ENCODE measurements around the gene MYOCOS.

MYOCOS gene, protein sequence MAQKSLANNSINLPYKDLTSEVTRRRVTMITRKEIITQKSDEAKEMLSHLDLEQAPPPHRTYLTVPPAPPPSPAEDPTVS

DNA sequence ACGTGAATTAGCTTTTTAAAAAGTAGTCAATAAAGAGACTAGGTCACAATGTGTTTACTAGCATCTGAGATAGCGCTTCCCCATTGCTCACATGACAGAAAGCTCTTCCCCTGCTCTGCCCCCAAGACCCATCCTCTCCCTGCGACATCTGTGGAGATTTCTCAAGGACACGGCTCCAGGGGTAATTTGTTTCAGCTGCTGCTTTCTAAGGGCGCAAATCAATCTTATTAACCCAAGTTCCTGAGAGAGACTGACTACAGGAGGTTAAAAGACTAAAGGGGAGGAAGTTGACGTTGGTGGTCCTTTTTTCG lies at the start of gene MYOCOS:
Gene MYOCOS (plus strand): TSS at position 92 of the 311 bp plus-strand sequence. CDS start 1,641 bp downstream, outside the sequence.
- DNase-seq (ENCODE audit: extremely low spot score), result no peak
- ChIA-PET CTCF (no interaction called here), POLR2A (no interaction called here)
- TF ChIP-seq LEF1 (IDR thresholded peaks at IDR 0.05; ENCODE audit: borderline replicate concordance) (no peak), SP1 (IDR thresholded peaks at IDR 0.05) (no peak), BHLHE40 (IDR thresholded peaks at IDR 0.05; ENCODE audit: borderline replicate concordance) (no peak), CTBP1 (IDR thresholded peaks at IDR 0.05; ENCODE audit: borderline replicate concordance) (no peak)

DNA sequence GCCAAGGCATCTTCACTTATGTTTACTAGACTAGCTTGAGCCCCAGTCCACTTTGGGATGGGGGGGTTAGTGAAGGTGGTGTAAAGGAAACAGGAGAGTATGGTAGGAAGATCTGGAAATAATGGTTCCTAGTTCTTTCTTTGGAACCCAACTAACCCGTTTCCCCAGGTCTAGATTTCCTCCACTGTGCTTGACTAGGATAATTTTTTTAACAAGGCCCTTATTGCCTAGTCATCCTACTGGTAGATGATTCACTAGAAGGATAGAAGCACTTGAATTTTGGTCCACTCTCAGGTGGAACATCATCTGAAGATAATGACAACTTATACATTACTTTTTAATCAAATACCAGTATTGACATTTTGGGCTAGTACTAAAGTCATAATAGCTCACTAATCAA lies 45.9 kb upstream of the MYOCOS start:
- no peak for TF ChIP-seq ARNT (IDR thresholded peaks at IDR 0.05)
- no peak for TF ChIP-seq ELF4 (IDR thresholded peaks at IDR 0.05)
- no peak for TF ChIP-seq NFRKB (IDR thresholded peaks at IDR 0.05)
- no peak for TF ChIP-seq SP1 (IDR thresholded peaks at IDR 0.05)
- TF ChIP-seq LEF1 (IDR thresholded peaks at IDR 0.05; ENCODE audit: borderline replicate concordance), result no peak
- TF ChIP-seq FOXA1 (IDR thresholded peaks at IDR 0.05), result no peak
- no peak for TF ChIP-seq HDGF (IDR thresholded peaks at IDR 0.05; ENCODE audit: borderline replicate concordance)
- TF ChIP-seq BHLHE40 (IDR thresholded peaks at IDR 0.05; ENCODE audit: borderline replicate concordance), result no peak
- no peak for TF ChIP-seq L3MBTL2 (conservative IDR thresholded peaks at IDR 0.05)
- TF ChIP-seq SUZ12 (IDR thresholded peaks at IDR 0.05), result no peak
- no peak for TF ChIP-seq CTBP1 (IDR thresholded peaks at IDR 0.05; ENCODE audit: borderline replicate concordance)
- TF ChIP-seq FOXK2 (IDR thresholded peaks at IDR 0.05), result no peak
- no peak for DNase-seq (ENCODE audit: extremely low spot score)
- ChIA-PET POLR2A (no interaction called here), CTCF (no interaction called here)

- POLR2A ChIA-PET, result no interaction called here
These were observed 40.8 kb upstream of the MYOCOS start for GRCh38 chr1:171581226-171581625.

GRCh38 chr1:171581766-171582165 lies 40.3 kb upstream of the MYOCOS start:
- no peak for DNase-seq (ENCODE audit: extremely low spot score)
- POLR2A ChIA-PET, result no interaction called here
- CTCF ChIA-PET, result no interaction called here
- TF ChIP-seq ARNT (IDR thresholded peaks at IDR 0.05), result no peak
- no peak for TF ChIP-seq FOXK2 (IDR thresholded peaks at IDR 0.05)
- TF ChIP-seq FOXM1 (IDR thresholded peaks at IDR 0.05; ENCODE audit: borderline replicate concordance), result no peak
- TF ChIP-seq HDGF (IDR thresholded peaks at IDR 0.05; ENCODE audit: borderline replicate concordance), result no peak
- no peak for TF ChIP-seq NFRKB (IDR thresholded peaks at IDR 0.05)
- no peak for TF ChIP-seq BHLHE40 (IDR thresholded peaks at IDR 0.05; ENCODE audit: borderline replicate concordance)
- TF ChIP-seq L3MBTL2 (conservative IDR thresholded peaks at IDR 0.05), result no peak
- no peak for TF ChIP-seq SP1 (IDR thresholded peaks at IDR 0.05)
- no peak for TF ChIP-seq FOXA1 (IDR thresholded peaks at IDR 0.05)
- no peak for TF ChIP-seq PKNOX1 (IDR thresholded peaks at IDR 0.05)
- no peak for TF ChIP-seq LEF1 (IDR thresholded peaks at IDR 0.05; ENCODE audit: borderline replicate concordance)
- no peak for TF ChIP-seq SUZ12 (IDR thresholded peaks at IDR 0.05)
- TF ChIP-seq TARDBP (IDR thresholded peaks at IDR 0.05), result no peak

More at GRCh38 chr1:171581226-171581625, 40.8 kb upstream of the MYOCOS start:
- no peak for DNase-seq (ENCODE audit: extremely low spot score)
- CTCF ChIA-PET, result no interaction called here
- TF ChIP-seq HDGF (IDR thresholded peaks at IDR 0.05; ENCODE audit: borderline replicate concordance), result no peak
- TF ChIP-seq ELF4 (IDR thresholded peaks at IDR 0.05), result no peak
- no peak for TF ChIP-seq FOXK2 (IDR thresholded peaks at IDR 0.05)

DNA sequence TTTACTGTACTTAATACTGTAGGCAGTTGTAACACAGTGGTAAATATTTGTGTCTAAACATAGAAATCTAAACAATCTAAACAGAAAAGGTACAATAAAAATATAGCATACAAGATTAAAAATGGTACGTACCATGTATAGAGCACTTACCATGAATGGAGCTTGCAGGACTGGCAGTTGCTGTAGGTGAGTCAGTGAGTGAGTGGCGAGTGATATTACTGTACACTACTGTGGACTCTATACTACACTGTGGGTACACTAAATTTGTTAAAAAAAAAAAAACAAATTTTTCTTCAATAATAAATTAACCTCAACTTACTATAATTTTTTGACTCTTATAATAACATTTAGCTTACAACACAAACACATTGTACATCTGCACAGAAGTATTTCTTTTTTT lies 39.5 kb upstream of the MYOCOS start:
- ChIA-PET POLR2A (no interaction called here), CTCF (no interaction called here)
- DNase-seq (ENCODE audit: extremely low spot score), result no peak
- TF ChIP-seq ELF4 (IDR thresholded peaks at IDR 0.05) (no peak), HDGF (IDR thresholded peaks at IDR 0.05; ENCODE audit: borderline replicate concordance) (no peak), BHLHE40 (IDR thresholded peaks at IDR 0.05; ENCODE audit: borderline replicate concordance) (no peak), L3MBTL2 (conservative IDR thresholded peaks at IDR 0.05) (no peak), FOXK2 (IDR thresholded peaks at IDR 0.05) (no peak), SP1 (IDR thresholded peaks at IDR 0.05) (no peak)

- DNase-seq (ENCODE audit: extremely low spot score), result no peak
These were observed 38.3 kb upstream of the MYOCOS start for GRCh38 chr1:171583591-171584201.

DNA sequence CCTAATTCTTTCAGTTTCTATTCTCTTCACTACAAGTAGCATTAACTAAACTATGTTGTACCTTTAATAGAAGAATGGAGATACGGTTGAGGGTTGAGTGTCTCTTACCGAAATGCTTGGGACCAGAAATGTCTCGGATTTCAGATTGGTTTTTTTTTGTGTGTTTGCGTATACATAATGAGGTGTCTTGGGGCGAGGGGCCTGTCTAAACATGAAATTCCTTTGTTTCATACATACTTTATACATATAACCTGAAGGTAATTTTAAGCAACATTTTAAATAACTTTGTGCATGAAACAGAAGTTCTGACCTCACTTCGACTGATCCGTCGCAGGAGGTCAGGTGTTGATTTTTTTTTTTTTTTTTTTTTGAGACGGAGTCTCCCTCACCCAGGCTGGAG lies 36.3 kb upstream of the MYOCOS start:
- ChIA-PET POLR2A (no interaction called here), CTCF (no interaction called here)
- TF ChIP-seq BHLHE40 (IDR thresholded peaks at IDR 0.05; ENCODE audit: borderline replicate concordance) (no peak), L3MBTL2 (conservative IDR thresholded peaks at IDR 0.05) (no peak), PKNOX1 (IDR thresholded peaks at IDR 0.05) (no peak), FOXM1 (IDR thresholded peaks at IDR 0.05; ENCODE audit: borderline replicate concordance) (no peak), FOXA1 (IDR thresholded peaks at IDR 0.05) (no peak), ZNF384 (IDR thresholded peaks at IDR 0.05) (no peak), CTBP1 (IDR thresholded peaks at IDR 0.05; ENCODE audit: borderline replicate concordance) (no peak), TARDBP (IDR thresholded peaks at IDR 0.05) (no peak), LEF1 (IDR thresholded peaks at IDR 0.05; ENCODE audit: borderline replicate concordance) (no peak), SUZ12 (IDR thresholded peaks at IDR 0.05) (no peak), NFRKB (IDR thresholded peaks at IDR 0.05) (no peak), FOXK2 (IDR thresholded peaks at IDR 0.05) (no peak), SP1 (IDR thresholded peaks at IDR 0.05) (no peak), HDGF (IDR thresholded peaks at IDR 0.05; ENCODE audit: borderline replicate concordance) (no peak), ARNT (IDR thresholded peaks at IDR 0.05) (no peak), ELF4 (IDR thresholded peaks at IDR 0.05) (no peak)
- no peak for DNase-seq (ENCODE audit: extremely low spot score)

More at GRCh38 chr1:171583591-171584201, 38.3 kb upstream of the MYOCOS start:
- CTCF ChIA-PET, result no interaction called here
- POLR2A ChIA-PET, result no interaction called here
- TF ChIP-seq FOXM1 (IDR thresholded peaks at IDR 0.05; ENCODE audit: borderline replicate concordance) (no peak), CTBP1 (IDR thresholded peaks at IDR 0.05; ENCODE audit: borderline replicate concordance) (no peak)

Measured in HEK293T (cell line).